SK-N-MC (cell line): Measurements from ENCODE around the gene RIPK3.

ENCODE experiments used
- DNase-seq: peaks from one replicate; pipeline ENCODE4 v3.0.0-alpha.2; 2011; ENCODE audit warnings: low read depth, low spot score
- H3K27ac ChIP-seq: fragments of 200-600 bp; sonication (generic); 2 replicates; pipeline ENCODE4 v1.5.1; 2016; ENCODE audit warnings: mixed run types
- H3K36me3 ChIP-seq: fragments of 200-600 bp; sonication (generic); 2 replicates; pipeline ENCODE4 v1.6.1; 2017; ENCODE audit warnings: antibody characterized with exemption, low read length, mixed read lengths; ENCODE audit not compliant: insufficient read depth
- H3K4me3 ChIP-seq: fragments of 200-600 bp; sonication (generic); 2 replicates; pipeline ENCODE4 v1.5.1; 2016
- H3K9ac ChIP-seq: fragments of 200-600 bp; sonication (generic); 2 replicates; pipeline ENCODE4 v1.8.0; 2017; ENCODE audit warnings: mixed run types, mixed read lengths; ENCODE audit not compliant: insufficient read length
- H3K9me3 ChIP-seq: fragments of 200-600 bp; sonication (generic); 2 replicates; pipeline ENCODE4 v1.6.1; 2017; ENCODE audit warnings: low read depth, mild to moderate bottlenecking, antibody characterized with exemption, low read length, moderate library complexity, mixed read lengths
- EZH2 ChIP-seq: fragments of 200-600 bp; sonication (generic); IDR thresholded peaks from one replicate; pipeline ENCODE4 v1.6.1; 2017; ENCODE audit warnings: antibody characterized with exemption
- FOXP2 ChIP-seq: optimal IDR thresholded peaks from 2 replicates; pipeline ENCODE3; 2011; ENCODE audit warnings: mild to moderate bottlenecking, moderate library complexity; ENCODE audit not compliant: insufficient read depth; ENCODE audit errors: extremely low read length, control extremely low read depth
- POLR2AphosphoS5 ChIP-seq: IDR thresholded peaks from 2 replicates; pipeline ENCODE4 v1.6.1; 2012; ENCODE audit warnings: mild to moderate bottlenecking, low read depth, low read length, borderline replicate concordance

Gene RIPK3

GRCh38 chr14:24325041-24325530 is 14.7 kb downstream of the RIPK3 start:
- no peak for DNase-seq
- Histone ChIP-seq H3K36me3 (no peaks in the 10 kb centered on the region), H3K9me3 (no peaks in the 10 kb centered on the region), H3K4me3 (no peak overlapping the region), H3K9ac (no peak overlapping the region), H3K27ac (no peak overlapping the region)
- no peak for TF ChIP-seq FOXP2

- TF ChIP-seq FOXP2 (no peak), EZH2 (no peak), POLR2AphosphoS5 (no peak)
- DNase-seq = no peak
- H3K27ac ChIP-seq = no peak overlapping the region
- H3K9me3 ChIP-seq = no peaks in the 10 kb centered on the region
- no peak overlapping the region for H3K4me3 ChIP-seq
- no peak overlapping the region for H3K9ac ChIP-seq
- H3K36me3 ChIP-seq = no peaks in the 10 kb centered on the region
These were observed 15.8 kb downstream of the RIPK3 start for GRCh38 chr14:24324024-24324423.

- Histone ChIP-seq H3K27ac (no peak overlapping the region), H3K9ac (no peak overlapping the region), H3K4me3 (no peak overlapping the region), H3K36me3 (no peaks in the 10 kb centered on the region), H3K9me3 (no peaks in the 10 kb centered on the region)
- TF ChIP-seq POLR2AphosphoS5 (no peak), EZH2 (no peak), FOXP2 (no peak)
- no peak for DNase-seq
These were observed 16.4 kb downstream of the RIPK3 start for GRCh38 chr14:24323341-24323740.

GRCh38 chr14:24322672-24323071 is 17.1 kb downstream of the RIPK3 start:
- Histone ChIP-seq H3K9me3 (no peaks in the 10 kb centered on the region), H3K27ac (no peak overlapping the region), H3K36me3 (no peaks in the 10 kb centered on the region), H3K9ac (no peak overlapping the region), H3K4me3 (no peak overlapping the region)
- TF ChIP-seq EZH2 = no peak
- no peak for TF ChIP-seq POLR2AphosphoS5
- TF ChIP-seq FOXP2 = no peak
- no peak for DNase-seq

- H3K9me3 ChIP-seq = no peaks in the 10 kb centered on the region
- TF ChIP-seq FOXP2 = no peak
- TF ChIP-seq EZH2 = no peak
- no peak for TF ChIP-seq POLR2AphosphoS5
- no peak overlapping the region for H3K9ac ChIP-seq
- DNase-seq = no peak
- no peak overlapping the region for H3K4me3 ChIP-seq
- H3K36me3 ChIP-seq = no peaks in the 10 kb centered on the region
- H3K27ac ChIP-seq = no peak overlapping the region
These were observed 18.4 kb downstream of the RIPK3 start for GRCh38 chr14:24321212-24321975.

- H3K36me3 ChIP-seq = no peaks in the 10 kb centered on the region
- no peaks in the 10 kb centered on the region for H3K9me3 ChIP-seq
- no peak overlapping the region for H3K27ac ChIP-seq
- no peak overlapping the region for H3K4me3 ChIP-seq
- no peak overlapping the region for H3K9ac ChIP-seq
- no peak for TF ChIP-seq POLR2AphosphoS5
- no peak for TF ChIP-seq EZH2
- TF ChIP-seq FOXP2 = no peak
- DNase-seq = no peak
These were observed 22.5 kb downstream of the RIPK3 start for GRCh38 chr14:24317141-24317928.

- TF ChIP-seq POLR2AphosphoS5 (no peak), FOXP2 (no peak), EZH2 (no peak)
- Histone ChIP-seq H3K9ac (no peak overlapping the region), H3K27ac (no peak overlapping the region), H3K36me3 (no peaks in the 10 kb centered on the region), H3K9me3 (no peaks in the 10 kb centered on the region), H3K4me3 (no peak overlapping the region)
- DNase-seq = no peak
These were observed 23.2 kb downstream of the RIPK3 start for GRCh38 chr14:24316597-24316950.

GRCh38 chr14:24315807-24316596 is 23.8 kb downstream of the RIPK3 start:
- Histone ChIP-seq H3K9ac (no peak overlapping the region), H3K36me3 (no peaks in the 10 kb centered on the region), H3K4me3 (no peak overlapping the region), H3K27ac (no peak overlapping the region), H3K9me3 (no peaks in the 10 kb centered on the region)
- TF ChIP-seq EZH2 (no peak), FOXP2 (no peak), POLR2AphosphoS5 (no peak)
- no peak for DNase-seq
